GM21723 (cell line): ENCODE results near the gene RFLNA.

Experiments
- ATAC-seq: cut with Tn5 transposase; IDR thresholded peaks from one replicate; pipeline ENCODE4 v1.9.1; 2021; ENCODE audit warnings: mild to moderate bottlenecking, moderate library complexity; ENCODE audit not compliant: unreplicated experiment

The RFLNA gene

DNA sequence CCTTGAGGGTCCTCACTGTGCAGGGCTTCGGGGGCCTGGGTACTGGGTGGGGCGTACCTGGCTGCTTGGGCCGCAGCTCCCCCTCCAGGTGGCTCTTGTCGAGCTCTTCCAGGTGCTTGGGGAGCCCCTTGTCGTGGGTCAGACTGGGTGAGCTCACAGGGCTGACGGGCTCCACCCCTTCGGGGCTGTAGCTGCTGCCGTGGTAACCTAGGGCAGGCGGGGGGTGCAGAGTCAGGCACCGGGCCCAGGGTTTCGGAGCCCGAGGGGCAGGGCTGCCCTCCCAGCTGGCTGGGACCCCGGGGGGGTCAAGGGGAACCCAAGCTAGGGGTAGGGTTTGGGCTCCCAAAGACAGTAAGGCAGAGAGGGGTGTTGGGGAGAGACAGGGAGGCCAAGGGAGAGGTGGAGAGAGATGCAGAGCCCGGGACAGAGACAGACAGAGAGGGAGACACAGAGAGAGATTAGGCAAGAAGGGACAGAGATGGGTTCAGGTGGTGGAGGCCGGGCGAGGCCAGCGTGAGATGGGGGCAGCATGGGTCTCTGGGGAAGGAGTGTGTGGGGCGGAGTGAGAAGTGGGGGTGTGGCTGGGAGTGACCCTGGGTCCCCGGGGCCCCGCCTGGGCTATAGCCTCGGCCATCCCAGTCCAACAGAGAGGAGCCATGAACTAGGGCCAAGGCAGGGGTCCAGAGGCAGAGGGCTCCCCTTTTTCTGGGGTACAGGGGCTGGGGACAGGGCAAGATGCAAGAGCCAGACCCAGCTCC, 40.7 kb downstream of the RFLNA start:
- no peak for ATAC-seq

GRCh38 chr12:124336184-124336437, 41.2 kb downstream of the RFLNA start:
- no peak for ATAC-seq

DNA sequence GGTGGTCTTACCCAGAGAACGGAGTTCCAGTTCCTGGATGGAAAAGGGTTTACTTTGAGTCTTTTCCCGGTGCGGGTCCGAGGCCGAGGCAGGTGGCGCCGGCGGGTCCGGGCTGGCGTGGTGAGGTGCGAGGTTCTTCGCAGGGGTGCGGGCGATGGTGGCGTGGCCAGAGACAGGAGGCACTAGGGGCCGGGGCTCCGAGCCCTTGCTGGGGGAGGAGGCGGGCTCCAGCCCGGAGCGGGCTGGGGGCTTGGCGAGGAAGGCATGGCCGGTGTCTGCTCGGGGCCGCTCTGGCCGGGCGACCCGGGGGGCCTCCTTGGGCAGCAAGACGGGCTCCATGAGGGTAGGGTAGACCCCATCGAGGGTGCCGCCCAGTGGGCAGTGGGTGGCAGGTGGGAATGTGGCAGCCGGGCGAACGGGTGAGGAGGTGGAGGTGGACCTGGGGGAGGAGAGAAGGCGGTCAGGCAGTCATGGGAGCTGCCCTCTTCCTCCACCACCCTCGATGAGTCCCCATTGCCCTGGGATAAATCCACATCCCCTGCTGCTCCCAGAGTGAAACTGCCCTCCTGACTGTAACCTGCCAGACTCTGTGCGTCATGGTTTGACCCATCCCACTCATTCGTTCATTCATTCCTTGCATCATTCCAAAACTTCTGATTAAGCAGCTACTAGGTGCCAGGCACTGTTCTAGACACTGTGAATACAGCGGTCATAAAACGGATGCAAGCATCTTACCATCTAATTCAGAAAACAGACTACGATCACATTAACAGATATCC, 42.0 kb downstream of the RFLNA start:
- no peak for ATAC-seq

DNA sequence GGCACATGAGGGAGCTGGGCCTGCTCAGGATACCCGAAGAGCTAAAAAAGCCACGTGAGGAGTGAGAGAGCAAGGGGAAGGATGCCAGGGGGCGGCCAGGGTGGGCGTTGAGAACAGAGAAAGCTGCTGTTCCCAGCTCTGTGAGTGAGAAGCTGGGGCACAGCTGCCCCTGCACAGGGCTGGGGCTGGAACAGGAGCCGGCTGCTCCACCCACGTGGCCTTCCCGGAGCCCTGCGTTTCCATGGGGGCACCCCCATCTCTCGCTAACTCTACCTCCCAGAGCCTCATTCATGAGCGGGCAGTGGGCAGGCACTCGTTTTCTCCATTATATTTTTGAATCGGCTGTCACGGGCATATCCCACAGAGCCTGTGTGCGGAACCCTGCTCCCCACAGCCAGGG, 42.7 kb downstream of the RFLNA start:
- no peak for ATAC-seq

DNA sequence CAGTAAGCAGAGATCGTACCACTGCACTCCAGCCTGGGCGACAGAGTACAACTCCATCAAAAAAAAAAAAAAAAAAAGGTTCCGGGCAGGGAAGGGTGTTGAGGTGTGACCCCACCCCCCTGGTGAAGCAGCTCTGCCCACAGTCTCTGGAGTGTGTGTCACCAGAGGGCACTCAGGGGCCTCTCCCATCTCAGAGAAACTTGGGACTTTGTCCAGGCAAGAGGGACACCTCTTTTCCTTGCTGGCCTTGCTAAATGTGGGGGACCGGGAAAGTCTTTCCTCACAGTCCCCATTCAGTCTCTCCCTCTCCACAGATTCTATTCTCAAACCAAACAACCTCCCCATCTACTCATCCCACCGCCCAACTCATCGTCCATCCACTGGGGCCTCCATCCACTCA, 43.6 kb downstream of the RFLNA start:
- no peak for ATAC-seq

DNA sequence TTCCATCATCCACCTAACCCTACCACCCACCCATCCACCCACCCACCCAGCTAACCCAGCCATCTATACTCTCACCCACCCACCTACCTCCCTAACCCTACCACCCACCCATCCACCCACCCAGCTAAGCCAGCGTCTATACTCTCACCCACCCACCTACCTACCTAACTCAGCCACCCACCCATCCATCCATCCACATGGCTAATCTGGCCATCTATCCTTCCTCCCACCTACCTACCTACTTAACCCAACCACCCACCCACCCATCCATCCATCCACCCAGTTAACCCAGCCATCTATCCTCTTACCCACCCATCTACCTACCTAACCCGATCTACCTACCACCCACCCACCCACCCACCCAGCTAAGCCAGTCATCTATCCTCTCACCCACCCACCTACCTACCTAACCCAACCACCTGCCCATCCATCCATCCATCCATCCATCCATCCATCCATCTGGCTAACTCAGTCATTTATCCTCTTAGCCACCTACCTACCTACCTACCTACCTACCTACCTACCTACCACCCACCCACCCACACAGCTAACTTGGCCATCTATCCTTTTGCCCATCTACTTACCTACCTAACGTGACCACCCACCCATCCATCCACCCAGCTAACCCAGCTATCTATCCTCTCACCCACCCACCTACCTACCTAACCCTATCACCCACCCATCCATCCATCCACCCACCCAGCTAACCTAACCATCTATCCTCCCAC, 44.1 kb downstream of the RFLNA start:
- ATAC-seq, result no peak

- ATAC-seq, result no peak
Observed at GRCh38 chr12:124340080-124340900, 45.4 kb downstream of the RFLNA start.

DNA sequence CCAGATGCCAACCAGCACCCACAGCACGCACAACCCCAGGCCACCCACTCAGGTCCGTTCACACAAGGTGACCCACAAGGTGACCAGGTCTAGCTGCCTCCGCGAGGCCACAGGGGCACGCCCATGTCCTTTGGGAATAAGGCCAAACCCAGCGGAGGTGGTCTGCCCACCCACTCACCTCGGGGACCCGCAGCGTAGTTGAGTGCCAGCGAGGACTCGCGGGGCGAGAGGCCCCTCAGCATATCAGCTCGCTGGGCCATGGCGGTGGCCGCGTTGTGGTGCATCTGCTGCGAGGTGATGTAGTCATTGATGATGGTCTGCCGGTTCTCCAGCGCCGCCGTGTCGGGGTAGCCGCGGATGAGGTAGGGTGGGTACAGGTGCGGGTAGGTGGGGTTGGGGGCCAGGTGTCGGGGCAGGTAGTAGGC, 46.8 kb downstream of the RFLNA start:
- ATAC-seq, result no peak

DNA sequence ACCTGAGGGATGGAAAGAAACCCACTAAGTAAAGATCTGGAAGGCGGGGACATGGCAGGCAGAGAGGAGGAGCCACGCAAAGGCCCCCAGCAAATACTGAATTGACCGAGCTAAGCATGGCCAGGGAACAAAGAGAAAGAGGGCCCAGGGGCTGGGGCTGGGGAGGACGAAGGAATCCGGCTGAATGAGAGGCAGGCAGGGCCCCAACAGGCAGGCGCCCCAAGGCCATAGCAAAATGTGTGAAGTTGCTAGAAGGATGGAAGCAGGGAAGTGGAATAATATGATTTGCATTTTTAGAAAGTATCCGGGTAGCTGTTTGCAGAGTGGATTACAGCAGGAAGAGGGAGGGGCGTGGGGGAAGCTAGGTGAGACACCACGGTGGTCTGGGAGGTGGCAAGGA, 49.1 kb downstream of the RFLNA start:
- ATAC-seq, result no peak

DNA sequence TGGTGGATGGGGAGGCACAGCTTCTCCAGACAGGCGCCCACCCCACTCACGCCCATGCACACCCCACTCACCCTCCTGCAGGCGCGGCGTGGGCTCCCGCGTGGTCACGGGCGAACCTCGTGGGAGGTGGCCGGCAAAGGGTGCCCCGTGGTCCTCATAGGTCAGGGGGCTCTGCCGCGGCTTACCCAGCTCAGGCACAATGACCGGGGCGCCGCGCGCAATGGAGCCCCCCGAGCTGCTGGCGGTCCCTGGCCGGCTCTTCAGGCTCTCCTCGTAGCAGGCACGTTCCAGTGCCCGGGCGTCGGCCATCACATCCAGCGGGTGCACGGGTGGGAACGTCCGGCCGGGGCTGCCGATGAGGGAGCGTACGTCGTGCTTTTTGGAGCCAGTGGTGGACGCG, 49.6 kb downstream of the RFLNA start:
- no peak for ATAC-seq

- no peak for ATAC-seq
Observed at GRCh38 chr12:124345795-124346194, 50.9 kb downstream of the RFLNA start.

GRCh38 chr12:124346425-124347168, 51.7 kb downstream of the RFLNA start:
- ATAC-seq, result no peak

GRCh38 chr12:124347335-124347734, 52.4 kb downstream of the RFLNA start:
- no peak for ATAC-seq

GRCh38 chr12:124347805-124348658, 53.1 kb downstream of the RFLNA start:
- ATAC-seq, result no peak

DNA sequence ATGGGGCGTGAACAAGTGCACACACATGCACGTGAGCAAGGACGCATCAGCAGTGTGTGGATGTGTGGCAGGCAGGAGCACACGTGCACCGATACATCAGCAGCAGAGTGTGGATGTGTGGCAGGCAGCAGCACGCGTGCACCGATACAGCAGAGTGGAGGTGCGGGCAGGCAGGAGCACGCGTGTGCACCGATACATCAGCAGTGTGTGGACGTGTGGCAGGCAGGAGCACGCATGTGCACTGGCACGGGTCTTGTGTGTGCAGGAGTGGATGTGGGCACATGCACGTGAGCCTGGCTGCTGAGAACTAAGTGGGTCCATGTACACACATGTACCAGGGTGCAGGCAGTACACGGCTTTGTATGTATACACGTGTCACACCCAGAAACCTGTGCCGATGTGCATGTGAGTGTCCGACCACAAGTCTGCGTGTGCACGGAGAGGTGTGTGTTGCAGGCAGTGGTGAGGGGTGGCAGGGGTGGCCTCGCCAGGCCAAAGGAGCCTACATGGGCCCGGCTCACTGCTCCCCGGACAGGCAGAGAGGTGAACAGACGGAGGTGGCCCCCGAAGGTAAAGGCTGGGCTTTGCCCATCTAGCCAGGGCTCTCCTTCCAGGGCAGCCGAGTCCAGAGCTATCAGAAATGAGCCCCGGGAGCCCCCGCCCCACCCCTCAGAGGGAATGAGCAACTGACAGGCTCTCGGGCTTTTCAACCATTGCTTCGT, 53.9 kb downstream of the RFLNA start:
- ATAC-seq, result no peak

GRCh38 chr12:124350491-124350890, 55.6 kb downstream of the RFLNA start:
- no peak for ATAC-seq

- no peak for ATAC-seq
Observed at GRCh38 chr12:124351422-124351821, 56.5 kb downstream of the RFLNA start.

DNA sequence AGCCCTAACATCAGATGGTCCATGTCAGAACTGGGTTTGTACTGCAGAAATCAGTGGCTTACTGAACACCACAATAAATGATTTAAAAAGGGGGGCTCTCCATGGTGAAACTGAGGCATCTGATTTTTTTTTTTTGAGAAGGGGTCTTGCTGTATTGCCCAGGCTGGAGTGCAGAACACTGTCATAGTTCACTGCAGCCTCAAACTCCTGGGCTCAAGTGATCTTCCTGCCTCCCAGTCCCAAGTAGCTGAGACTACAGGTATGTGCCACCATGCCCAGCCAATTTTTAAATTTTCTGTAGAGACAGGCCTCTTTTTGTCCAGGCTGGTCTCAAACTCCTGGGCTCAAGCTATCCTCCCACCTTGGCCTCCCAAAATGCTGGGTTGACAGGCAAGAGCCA, 57.4 kb downstream of the RFLNA start:
- ATAC-seq, result no peak

GRCh38 chr12:124352839-124353238, 57.9 kb downstream of the RFLNA start:
- no peak for ATAC-seq
